ENCODE data around the gene SYNE2. TPM values are rescaled to one million over a fixed set of nuclear protein-coding genes. Genes with fewer than 3 reads are reported as not detected.
A peak's percentile ranks its signal among the peaks of the same experiment; 100 is the strongest.

The SYNE2 gene
- polyA plus RNA-seq, 1 donor = 158 TPM

DNA sequence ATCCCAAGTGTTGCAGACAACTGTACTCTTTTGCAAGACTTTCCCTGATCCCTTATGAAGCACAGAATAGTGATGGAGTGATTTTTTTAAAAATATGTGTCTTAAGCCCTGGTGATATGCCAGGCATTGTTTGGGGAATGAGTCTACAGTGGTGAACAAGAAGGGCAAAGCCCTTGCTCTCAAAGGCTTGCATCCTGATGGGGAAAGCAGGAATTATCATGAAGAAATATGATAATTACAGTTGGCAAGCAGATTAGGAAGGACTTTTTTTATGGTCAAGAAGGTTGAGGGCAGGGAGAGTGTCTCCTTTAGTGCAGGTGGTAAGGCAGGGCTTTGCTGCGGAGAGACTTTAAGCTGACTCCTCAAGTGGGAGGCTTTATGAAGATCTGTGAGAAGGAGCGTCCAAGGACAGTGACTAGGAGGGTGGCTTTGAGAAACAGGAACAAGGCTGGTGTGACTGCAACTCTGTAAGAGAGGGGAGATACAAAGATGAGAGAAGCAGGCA, 100.2 kb downstream of the SYNE2 start:
- no peak for DNase-seq

DNA sequence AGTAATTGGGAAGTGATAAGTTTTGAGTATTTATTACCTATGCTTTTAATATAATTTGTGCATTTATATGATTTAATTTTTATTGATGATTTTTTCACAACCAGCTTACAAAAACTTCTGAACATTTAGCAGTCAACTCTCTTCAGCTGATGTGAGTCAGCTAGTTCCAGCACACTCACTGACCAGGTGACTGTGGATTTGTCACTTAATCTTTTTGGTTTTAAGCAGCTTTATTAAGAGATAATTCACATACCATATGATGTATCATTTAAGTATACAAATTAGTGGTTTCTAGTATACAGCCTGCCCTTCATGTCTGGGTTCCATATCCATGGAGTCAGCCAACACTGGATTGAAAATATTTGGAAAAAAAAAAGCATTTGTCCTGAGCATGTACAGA, 103.5 kb downstream of the SYNE2 start:
- no peak for DNase-seq

DNA sequence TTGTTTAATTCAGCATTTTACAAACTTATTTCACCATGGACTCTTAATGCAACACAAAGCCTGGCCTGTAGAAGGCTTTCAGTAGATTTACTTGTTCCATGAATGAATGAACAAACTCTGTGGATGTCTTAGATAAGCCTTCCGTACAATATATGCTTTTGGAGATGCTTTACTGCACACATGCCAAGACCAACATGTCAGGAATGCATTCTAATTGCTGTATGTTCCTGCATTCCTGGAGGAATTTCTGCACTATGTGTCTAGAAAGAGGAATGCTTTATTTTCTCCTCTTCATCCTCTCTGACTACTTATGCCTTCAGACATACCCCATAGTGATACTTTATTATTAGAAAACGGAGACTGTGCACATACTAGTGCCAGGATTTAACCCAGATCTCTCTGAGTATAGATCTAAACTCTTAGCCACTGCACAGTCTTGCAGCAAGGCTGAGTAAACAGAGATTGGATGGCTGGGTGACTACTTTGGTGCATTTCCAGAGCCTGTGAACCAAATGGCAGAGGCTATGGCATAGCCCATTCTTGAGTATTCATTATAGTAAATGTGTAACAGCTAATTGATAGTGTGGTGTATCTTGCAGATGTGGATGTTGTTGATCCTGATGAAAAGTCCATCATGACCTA, 108.2 kb downstream of the SYNE2 start:
- DNase-seq = no peak

DNA sequence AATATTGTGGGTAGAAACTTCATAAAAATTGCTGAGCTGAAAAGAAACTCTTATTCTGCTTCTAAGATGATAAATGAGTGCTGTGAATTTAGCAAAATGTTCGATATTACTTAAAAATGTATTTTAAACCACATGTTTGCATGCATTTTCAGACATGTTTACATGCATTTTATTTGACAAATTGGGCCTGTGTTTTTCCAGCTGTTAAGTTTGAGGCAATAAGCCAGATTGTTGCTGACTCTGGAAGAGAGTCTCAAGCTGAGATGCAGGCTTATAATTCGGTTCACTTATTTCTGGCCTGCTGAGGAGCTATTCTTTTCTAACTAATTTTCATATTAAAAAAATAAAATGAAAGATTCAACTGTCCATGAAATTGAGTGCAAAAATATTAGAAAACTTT, 110.1 kb downstream of the SYNE2 start:
- DNase-seq = peak; percentile 54

DNA sequence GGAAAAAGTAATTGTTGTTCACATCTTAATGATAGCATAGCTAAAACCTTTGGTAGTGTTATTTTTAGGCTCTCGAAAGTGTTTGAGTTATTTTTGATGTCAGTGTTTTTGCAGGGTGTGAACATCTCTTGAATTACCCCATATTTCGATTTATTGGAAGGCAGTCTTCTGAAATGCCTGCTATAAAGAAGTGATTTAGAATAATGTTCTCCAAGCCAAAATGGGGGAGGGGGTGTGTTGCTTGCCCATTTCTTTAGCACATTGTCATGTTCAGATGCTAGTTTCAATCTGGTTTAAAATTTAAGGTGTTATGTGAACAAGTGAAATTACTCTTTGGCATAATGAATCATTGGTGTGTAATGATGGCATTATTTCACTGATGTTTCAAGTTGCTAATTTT, 110.6 kb downstream of the SYNE2 start:
- no peak for DNase-seq

DNA sequence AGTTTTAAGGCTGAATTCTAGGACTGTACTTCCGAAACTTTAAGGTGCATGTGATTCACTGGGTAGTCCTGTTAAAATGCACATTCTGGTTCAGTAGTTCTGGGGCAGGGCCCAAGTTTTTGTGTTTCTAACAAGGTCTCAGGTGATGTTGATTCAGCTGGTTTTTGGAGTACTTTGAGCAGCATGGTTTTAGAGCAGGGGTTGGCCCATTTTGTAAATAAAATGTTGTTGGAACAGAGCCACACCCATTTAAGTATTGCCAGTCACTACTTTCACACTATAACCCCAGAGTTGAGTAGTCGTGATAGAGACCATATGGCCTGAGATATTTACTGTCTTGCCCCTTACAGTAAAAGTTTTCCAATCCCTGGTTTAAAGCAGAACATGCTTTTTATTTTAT, 111.3 kb downstream of the SYNE2 start:
- DNase-seq = no peak

DNA sequence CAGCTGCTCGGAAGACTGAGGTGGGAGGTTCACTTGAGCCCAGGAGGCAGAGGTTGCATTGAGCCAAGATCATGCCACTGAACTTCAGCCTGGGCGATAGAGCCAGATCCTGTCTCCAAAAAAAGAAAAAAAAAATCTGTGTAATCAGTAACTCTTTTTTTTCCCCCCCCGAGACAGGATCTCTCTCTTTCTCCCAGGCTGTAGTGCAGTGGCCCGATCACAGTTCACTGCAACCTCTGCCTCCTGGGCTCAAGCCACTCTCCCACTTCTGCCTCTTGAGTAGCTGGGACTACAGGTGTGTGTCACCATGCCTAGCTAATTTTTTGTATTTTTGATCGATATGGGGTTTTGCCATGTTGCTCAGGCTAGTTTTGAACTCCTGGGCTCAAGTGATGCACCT, 113.6 kb downstream of the SYNE2 start:
- DNase-seq = no peak

DNA sequence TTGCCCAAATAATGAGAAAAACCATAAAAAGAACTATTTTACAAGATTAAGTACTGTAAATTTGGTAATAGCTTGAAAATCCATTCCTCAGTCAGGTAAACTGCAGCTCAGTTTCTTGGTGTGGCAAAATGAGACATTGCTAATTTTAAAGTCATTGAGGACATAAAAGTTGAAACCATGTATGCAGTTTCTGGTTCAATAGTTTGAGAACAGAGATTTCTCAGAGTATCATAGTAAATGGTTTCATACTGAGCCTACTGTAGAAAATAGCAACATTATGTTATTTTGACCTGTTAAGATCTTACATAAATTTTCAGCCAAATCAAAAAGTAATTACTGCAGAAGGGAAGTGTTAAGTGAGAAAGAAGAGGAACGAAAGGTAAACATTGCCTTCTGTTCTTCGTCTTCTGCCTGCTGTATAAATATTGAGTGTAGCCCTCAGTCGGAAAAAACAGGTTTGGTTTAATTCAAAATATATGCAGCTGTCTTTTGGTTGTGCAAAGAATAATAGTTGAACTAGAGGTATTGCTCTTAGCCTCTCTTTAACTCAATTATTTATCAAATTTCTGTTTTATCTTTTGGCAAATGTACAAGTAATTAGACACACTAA, 119.6 kb downstream of the SYNE2 start:
- no peak for DNase-seq

DNA sequence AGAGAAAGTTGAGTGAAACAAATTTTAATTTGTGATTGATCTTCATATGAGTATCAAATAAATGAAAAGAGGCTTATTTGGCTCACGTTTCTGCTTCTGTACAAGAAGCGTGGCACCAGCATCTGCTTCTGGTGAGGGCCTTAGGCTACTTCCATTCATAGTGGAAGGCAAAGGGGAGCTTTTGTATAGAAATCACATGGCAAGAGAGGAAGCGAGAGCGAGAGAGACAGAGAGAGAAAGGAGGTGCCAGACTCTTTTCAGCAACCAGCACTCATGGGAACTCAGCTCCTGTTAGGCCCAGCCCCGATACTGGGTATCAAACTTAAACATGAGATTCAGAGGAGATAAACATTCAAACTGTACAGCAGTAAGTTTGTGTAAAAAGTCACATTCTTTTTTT, 121.4 kb downstream of the SYNE2 start:
- no peak for DNase-seq

DNA sequence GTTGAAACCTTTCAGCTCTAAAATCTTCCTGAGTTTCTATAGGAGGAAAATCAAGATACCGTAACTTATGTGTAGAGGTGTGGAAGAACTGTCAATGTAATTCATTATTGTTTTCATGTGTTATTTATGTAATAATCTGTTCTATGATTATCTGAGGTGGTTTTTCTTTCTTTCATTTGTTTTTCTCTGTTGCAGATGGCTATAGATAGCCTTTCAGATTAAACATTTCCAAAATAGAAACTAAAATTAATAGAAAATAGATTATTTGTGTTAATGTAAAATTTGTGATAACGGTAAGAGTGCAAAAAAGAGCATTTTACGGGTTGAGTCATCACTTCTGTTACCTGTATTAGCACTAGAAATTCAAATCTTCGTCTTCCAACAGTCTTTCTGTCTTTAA, 128.8 kb downstream of the SYNE2 start:
- DNase-seq = no peak

DNA sequence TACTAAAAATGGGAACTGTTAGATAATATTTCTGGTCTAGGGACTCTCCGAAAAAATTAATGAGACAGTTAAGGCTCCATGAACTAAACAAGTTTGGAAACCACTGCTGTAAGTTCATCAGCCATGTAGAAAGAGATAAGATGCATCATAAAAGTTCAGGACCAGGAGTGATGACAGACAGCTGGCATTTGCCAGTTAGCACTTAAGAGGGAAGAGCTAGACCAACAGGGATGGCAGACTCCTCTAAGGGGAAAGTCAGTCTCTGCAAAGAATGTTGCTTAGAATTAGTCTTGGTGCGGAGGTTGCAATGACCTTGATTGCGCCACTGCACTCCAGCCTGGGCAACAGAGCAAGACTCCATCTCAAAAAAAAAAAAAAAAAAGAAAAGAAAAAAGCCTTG, 129.4 kb downstream of the SYNE2 start:
- DNase-seq = no peak

DNA sequence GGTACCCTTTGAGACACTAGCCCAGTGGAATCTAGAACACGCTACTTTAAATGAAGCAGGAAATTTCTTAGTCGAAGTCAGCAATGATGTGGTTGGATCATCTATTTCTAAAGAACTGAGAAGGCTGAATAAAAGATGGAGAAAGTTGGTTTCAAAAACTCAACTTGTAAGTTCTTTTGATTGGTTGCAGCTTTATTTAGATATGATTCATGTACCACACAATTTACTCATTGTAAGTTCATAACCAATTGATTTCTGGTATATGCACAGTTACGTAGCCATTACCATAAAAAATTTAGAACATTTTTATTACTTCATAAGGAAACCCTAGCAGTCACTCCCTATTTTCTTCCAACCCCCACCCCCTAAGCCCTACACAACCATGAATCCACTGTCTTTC, 129.8 kb downstream of the SYNE2 start:
- no peak for DNase-seq

DNA sequence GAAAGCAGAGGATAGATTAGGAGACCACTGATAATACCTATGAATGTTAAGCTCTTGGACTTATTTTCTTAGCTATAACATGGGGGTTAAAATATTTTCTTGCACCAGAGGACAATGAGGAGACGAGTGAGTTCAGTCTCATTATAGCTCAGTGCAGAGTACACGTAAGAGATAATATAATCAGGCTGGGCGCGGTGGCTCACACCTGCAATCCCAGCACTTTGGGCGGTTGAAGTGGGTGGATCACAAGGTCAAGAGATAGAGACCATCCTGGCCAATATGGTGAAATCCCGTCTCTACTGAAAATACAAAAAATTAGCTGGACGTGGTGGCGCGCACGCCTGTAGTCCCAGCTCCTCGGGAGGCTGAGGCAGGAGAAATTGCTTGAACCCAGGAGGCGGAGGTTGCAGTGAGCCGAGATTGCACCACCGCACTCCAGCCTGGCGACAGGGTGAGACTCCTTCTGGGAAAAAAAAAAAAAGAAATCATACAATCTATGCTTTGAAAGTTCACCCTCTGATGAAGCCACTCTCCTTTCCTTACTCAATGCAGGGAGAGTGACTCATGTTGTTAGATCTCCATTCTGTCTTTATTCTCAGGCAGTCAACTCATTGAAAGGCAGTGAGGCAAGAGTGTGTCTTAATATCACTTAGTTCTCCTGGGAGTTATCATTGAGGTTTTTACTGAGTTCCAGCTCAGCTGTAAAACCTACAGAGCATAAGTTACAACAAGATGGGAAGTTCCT, 134.2 kb downstream of the SYNE2 start:
- no peak for DNase-seq

DNA sequence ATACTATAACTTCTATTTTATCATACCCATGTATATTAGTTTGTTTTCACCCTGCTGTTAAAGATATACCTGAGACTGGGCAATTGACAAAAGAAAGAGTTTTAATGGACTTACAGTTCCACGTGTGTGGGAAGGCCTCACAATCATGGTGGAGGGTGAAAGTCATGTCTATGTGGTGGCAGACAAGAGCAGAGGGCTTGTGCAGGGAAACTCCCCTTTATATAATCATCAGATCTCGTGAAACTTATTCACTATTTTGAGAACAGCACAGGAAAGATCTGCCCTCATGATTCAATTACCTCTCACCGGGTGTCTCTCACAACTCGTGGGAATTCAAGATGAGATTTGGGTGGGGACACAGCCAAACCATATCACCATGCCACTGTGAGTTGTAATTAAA, 135.8 kb downstream of the SYNE2 start:
- no peak for DNase-seq

DNA sequence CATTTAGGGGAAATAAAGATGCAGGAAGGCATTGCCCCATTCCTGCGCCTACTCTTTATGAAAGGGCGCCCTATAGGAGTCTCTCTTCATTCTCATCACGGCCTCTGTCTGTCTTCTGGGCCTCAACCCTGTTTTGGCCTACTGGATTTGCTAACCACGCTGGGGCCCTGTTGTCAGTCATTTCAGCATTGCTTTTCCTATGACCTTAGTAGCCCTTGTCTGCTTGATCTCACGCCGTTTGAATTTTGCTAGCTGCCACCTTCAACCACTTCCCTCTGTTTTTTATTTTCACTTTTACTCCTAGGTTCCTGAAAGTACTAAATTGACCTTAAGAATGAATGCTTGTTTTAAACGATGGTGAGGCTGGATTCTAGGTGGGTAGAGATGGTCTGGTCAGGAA, 139.0 kb downstream of the SYNE2 start:
- no peak for DNase-seq

DNA sequence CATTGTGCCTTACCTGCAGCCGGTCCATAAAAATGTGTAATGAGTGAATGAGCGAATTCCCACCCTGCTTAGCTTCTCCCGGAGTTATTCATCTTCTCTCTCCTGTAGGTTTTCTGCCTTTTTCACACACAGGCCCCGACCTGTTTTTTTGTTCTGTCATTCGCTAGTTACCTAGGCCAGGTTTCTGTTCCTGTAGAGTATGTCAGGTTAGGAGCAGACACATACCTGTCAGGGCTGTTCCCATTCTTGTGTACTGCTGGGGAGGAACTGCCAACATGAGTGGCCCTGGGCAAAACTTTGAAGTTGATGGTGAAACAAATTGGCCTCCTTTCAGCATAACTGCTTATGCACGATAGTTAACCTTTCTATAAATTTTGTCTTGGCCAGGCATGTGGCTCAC, 140.1 kb downstream of the SYNE2 start:
- no peak for DNase-seq

DNA sequence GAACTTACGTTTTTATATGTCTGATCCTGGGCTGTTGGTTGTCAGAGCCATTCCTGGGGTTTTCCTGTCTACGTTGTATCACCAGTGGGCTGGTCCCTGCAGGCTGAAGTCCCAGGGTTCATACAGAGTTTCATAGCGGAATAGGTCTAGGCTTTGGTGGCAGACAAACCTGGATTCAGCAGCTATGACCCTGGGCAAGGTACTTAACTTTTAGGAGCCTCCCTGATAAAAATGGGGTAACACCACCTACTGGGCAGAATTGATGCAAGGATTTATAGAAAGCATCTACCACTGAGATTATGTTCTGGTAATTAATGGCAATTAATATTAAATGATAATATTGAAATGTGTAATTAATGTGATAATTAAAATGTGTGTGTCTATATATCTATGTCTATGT, 141.2 kb downstream of the SYNE2 start:
- DNase-seq = no peak

DNA sequence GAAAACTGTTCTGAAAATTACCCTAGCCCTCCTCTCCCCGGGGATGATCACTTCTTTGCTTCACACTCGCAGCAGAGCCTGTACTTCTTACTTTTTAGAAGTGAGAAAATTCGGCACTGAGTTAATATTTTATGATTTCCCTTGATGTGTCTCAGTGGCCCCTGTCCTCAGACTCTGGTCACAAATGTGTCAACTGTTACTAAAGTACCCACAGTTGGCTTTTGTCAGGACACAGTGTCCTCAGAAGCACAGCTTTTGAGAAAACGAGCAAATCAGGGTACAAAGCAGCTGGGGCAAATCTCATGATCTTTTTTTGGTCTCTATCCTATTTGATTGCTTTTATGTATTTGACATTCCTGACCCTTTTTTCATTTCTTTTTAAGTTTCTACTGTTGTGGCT, 142.5 kb downstream of the SYNE2 start:
- DNase-seq = no peak

DNA sequence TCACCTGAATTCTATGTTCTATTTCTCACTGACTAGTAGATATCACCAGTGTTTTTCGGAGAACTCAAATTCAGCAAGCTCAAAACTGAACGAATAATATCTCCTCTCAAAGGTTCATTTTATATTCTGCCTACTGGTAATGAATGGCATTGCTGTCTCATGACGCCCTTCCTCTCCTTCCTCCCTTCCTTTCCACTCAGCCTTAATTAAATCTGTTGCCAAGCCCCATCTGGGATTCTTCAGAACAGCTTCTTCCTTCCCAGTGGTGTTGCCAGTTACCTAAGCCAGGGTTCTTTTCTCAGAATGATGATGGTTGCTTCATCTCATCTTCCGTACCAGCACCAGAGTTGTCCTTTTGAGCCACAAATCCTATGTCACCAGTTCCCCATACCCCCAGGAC, 143.2 kb downstream of the SYNE2 start:
- DNase-seq = no peak

DNA sequence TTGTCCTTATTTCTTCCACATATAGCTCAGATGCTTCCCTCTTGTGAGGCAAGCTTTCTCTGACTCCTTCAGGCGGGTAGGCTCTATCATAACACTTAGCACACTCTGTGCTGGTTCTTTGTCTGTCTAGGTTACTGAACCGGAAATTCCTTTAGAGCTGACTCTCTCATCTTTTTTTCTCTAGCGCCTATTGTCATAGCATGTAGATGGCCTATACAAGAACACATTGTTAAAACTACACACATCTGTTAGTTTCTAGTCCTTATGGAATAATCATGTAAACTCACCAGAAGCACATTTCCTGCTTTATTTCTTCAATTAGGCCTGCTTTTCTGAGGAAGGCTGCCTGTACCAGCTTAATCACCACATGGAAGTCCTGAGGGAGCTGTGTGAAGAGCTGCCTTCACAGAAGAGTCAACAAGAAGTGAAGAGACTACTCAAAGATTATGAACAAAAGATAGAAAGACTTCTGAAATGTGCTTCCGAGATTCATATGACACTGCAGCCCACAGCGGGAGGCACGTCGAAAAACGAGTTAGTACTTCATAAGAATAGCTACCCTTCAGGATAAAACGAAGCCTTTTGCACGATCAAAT, 143.9 kb downstream of the SYNE2 start:
- DNase-seq = no peak

DNA sequence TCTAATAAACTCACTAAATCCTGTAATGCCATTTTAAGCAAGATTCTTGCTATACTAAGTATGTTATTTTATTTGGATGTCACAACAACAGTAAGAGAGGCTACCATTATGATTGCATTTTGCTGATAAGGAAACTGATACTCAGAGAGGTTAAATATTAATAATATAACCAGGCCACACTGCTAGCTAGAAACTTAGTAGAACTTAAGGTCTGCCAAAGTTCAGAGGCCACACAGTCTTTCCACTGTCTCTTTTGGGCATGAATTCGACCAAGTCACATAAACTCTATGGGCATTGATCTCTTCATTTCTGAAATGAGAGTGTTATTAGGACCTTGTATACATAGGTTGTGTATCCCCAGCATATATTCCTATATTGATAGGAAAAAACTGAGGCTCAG, 147.9 kb downstream of the SYNE2 start:
- no peak for DNase-seq

DNA sequence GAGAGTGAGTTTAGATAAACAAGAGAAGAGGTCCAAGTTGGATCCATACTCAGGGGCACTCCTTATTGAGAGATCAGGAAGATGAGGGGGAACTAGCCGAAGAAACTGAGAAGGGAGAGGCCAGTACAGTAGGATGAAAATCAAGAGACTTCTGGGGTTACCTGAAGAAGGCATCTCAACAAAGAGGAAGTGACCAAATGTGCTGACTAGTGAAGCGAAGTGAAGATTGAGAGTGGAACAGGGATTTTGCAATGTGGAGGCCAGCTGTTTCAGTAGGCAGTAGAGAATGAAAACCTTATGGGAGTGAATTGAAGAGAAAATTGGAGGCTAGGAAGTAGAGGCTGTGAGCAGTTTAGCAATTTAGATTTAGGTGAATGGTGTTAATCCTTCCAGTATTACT, 153.0 kb downstream of the SYNE2 start:
- DNase-seq = no peak

DNA sequence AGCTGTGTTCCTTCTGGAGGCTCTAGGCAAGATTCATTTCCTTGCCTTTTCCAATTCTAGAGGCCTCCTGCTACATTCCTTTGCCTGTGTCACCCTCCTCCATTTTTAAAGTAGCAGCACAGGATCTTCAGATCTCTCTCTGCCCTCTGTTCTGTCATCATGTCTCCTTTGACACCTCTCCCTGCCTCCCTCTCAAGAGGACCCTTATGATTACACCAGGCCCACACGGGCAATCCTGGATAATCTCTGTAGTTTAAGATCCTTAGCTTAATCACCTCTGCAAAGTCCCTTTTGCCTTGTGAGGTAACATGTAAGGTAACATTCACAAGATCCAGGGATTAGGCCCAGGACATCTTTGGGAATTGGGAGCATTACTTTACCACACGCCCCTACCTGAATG, 155.2 kb downstream of the SYNE2 start:
- DNase-seq = no peak

All from left kidney (tissue), 2 donors.